ENCODE results near the gene PTPN5.

GRCh38 chr11:18713646-18714442, 77.8 kb downstream of the PTPN5 start:
- TF ChIP-seq POLR2AphosphoS5 (IDR thresholded peaks at IDR 0.05; ENCODE audit: low read depth, low read length) (no peak), POLR2A (IDR thresholded peaks at IDR 0.05; ENCODE audit: low read depth, low read length) (no peak), TAF1 (IDR thresholded peaks at IDR 0.05; ENCODE audit: borderline replicate concordance, low read depth, low read length) (no peak)

All from GM12892 (cell line).